ENCODE results near the gene PHF14. TPM values are rescaled to one million over a fixed set of nuclear protein-coding genes. Genes with fewer than 3 reads are reported as not detected.
"Not testable (repeated sequence)": the region's sequence is repeated elsewhere in the genome, so short reads cannot be mapped to it uniquely, and the experiment has no call there.

PHF14 gene, protein sequence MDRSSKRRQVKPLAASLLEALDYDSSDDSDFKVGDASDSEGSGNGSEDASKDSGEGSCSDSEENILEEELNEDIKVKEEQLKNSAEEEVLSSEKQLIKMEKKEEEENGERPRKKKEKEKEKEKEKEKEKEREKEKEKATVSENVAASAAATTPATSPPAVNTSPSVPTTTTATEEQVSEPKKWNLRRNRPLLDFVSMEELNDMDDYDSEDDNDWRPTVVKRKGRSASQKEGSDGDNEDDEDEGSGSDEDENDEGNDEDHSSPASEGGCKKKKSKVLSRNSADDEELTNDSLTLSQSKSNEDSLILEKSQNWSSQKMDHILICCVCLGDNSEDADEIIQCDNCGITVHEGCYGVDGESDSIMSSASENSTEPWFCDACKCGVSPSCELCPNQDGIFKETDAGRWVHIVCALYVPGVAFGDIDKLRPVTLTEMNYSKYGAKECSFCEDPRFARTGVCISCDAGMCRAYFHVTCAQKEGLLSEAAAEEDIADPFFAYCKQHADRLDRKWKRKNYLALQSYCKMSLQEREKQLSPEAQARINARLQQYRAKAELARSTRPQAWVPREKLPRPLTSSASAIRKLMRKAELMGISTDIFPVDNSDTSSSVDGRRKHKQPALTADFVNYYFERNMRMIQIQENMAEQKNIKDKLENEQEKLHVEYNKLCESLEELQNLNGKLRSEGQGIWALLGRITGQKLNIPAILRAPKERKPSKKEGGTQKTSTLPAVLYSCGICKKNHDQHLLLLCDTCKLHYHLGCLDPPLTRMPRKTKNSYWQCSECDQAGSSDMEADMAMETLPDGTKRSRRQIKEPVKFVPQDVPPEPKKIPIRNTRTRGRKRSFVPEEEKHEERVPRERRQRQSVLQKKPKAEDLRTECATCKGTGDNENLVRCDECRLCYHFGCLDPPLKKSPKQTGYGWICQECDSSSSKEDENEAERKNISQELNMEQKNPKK
- total RNA-seq (2014; rRNA removed; shearing (Covaris generic)): 29.4 and 30.7 TPM in 2 replicates
- polyA plus RNA-seq (2015; cell fraction: cytosol; rRNA removed): 21.4 and 21.5 TPM in 2 replicates
- 44.1 and 46.2 TPM in 2 replicates for polyA plus RNA-seq (2015; cell fraction: nucleus; rRNA removed)

- DNase-seq (ENCODE audit: low read depth): peak; percentile 97
Observed at GRCh38 chr7:10973061-10973941, at the start of gene PHF14. Gene PHF14 (plus strand): TSS chr7:10973872. CDS start chr7:10974324, 452 bp downstream.

- no peak for DNase-seq (ENCODE audit: low read depth)
Observed at GRCh38 chr7:10924370-10924769, 49.3 kb upstream of the PHF14 start.

DNA sequence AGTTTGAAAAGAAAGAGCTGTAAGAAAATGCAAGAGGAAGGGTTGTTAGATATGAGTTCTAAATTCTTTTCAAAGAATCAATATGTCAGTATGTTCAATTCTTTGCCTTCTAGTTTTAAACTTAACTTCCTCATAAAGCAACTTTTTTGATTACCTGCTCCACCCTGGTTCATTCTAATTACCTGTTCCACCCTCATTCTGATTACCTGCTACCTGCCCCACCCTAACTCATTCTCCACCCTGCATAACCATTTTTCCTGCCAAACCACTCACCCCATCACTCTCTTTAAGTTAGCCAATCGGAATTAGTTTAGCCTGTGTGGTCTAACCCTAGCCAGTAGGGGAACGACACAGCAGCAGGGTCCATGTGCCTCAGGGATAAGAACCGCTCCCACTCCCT lies 45.5 kb upstream of the PHF14 start:
- DNase-seq (ENCODE audit: low read depth): not testable (repeated sequence)

GRCh38 chr7:10930551-10930950 lies 43.1 kb upstream of the PHF14 start:
- no peak for DNase-seq (ENCODE audit: low read depth)

- DNase-seq (ENCODE audit: low read depth): no peak
Observed at GRCh38 chr7:10931161-10931560, 42.5 kb upstream of the PHF14 start.

- no peak for DNase-seq (ENCODE audit: low read depth)
Observed at GRCh38 chr7:10934292-10934691, 39.4 kb upstream of the PHF14 start.

GRCh38 chr7:10939237-10939910 lies 34.3 kb upstream of the PHF14 start:
- no peak for DNase-seq (ENCODE audit: low read depth)

DNA sequence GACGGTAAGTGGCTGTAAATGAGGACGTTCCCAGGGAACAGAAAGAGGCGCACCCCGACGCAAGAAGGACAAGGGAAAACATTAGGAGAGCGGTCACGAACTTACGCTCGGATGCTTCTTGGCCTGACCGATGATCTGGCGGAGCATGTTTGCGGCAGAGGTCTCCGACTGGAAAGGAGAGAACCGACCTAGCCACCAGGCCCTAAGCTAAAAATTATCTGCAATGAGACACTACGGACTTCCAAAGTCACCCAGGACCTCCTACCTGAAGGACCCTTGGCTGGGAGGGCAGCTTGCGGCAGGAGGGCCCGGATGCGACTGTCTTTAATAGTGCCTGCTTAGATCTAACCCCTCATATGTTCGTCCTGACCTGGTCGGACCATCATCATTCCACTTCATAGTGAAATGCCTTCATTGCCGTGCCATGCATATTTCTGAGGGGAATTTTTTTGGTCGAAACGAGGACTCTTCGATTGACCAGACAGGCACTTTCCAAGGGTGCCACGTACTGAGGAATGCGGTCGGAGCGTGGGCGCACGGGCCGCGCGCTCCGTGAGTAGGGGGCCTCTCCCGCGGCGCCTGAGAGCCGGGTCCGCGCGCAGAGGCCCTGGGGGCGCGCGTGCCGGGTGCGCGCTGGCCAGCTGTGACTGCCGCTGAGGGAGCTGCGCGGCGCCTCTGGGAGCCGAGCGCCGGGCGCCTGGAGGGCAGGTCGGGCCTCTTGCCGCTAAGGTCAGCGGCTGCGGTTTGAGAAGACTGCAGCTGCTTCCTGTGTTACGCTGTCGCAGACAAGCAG lies 33.6 kb upstream of the PHF14 start:
- peak; percentile 92 for DNase-seq (ENCODE audit: low read depth)

DNA sequence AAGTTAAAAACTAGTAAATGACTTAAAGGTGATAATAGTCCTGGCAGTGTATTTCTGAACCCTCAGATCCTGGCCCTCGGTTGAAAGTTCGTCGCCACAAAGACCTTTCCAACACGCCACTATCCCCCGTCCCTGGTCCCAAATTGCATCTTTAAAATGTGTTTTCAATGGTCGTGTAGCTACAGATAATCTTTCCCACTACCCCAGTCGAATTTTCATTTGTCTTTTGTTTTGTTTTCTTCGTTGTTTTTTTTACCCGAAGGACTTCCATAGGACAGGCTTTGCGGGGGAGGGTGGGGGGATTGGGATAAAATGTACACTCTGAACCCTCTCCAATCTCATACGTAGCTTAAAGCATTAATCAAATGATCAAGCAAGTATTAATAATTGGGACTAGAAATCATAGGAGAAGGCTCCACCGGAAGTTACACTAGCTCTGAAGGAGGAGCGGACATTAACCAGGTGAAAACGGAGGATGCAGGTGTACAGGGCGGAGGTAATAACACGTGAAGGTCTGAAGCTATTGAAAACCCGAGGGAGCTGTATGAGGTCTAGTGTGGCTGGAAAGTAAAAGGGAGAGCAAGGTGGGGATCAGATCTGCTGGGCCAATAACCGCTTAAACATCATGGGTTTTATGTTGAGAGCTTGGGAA lies 32.8 kb upstream of the PHF14 start:
- no peak for DNase-seq (ENCODE audit: low read depth)

DNA sequence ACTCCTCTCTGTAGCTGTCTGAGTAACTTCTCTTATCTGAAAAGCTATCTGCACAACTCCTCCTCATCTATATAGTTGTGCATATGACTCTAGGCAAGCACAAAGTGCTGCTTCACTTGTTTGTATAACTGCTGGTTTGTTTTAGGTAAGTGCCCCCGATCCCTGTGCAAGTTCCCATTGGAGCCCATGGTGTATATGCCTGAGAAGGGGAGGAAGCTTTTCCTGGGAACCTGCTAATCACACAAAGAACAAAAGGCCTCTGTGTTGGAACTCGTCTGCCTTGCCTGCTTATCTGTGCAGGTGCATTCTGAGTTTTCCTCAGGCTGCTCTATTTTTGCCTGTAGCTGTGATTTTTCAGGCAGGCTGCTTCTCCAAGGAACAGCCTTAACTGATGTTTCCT lies 23.2 kb upstream of the PHF14 start:
- no peak for DNase-seq (ENCODE audit: low read depth)

GRCh38 chr7:10950974-10951578 lies 22.6 kb upstream of the PHF14 start:
- not testable (repeated sequence) for DNase-seq (ENCODE audit: low read depth)

GRCh38 chr7:10952588-10952987 lies 21.1 kb upstream of the PHF14 start:
- no peak for DNase-seq (ENCODE audit: low read depth)

GRCh38 chr7:10953078-10953750 lies 20.5 kb upstream of the PHF14 start:
- not testable (repeated sequence) for DNase-seq (ENCODE audit: low read depth)

- DNase-seq (ENCODE audit: low read depth): no peak
Observed at GRCh38 chr7:10956528-10956927, 17.1 kb upstream of the PHF14 start.

DNA sequence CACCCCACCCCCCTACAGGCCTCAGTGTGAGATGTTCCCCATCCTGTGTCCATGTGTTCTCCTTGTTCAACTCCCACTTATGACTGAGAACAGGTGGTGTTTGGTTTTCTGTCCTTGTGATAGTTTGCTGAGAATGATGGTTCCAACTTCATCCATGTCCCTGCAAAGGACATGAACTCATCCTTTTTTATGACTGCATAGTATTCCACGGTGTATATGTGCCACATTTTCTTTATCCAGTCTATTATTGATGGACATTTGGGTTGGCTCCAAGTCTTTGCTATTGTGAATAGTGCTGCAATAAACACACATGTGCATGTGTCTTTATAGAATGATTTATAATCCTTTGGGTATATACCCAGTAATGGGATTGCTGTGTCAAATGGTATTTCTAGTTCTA lies 13.4 kb upstream of the PHF14 start:
- not testable (repeated sequence) for DNase-seq (ENCODE audit: low read depth)

GRCh38 chr7:10965016-10965415 lies 8.7 kb upstream of the PHF14 start:
- not testable (repeated sequence) for DNase-seq (ENCODE audit: low read depth)

DNA sequence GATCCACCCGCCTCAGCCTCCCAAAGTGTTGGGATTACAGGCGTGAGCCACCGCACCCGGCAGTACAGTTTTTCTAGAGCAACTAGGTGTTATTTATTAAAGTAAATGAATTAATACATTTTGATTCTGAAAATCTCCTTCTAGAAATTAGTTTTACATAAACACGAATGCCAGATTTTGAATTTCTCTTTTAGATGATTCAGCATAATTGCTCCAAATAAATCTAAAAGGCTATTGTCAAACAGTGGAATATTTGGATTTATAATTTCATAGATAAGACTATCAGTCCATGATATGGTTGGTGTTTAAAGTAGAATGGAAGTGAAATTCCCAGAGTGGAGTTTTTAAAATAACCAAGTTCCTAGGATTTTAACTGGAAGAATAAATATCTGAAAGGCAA lies 1.5 kb upstream of the PHF14 start:
- DNase-seq (ENCODE audit: low read depth): no peak

All from HT1080 (cell line).